ENCODE data around the gene DPYSL5.
A peak's percentile ranks its signal among the peaks of the same experiment; 100 is the strongest.
"Not testable (repeated sequence)": the region's sequence is repeated elsewhere in the genome, so short reads cannot be mapped to it uniquely, and the experiment has no call there.

DPYSL5 gene

GRCh38 chr2:26917135-26917836, 69.4 kb downstream of the DPYSL5 start:
- Mint-ChIP-seq H3K27me3 (ENCODE audit: low read depth, poor library complexity) (peaks cover 8% of the 10 kb centered on the region), H3K9me3 (no peaks in the 10 kb centered on the region), H3K27ac (no peak overlapping the region), H3K4me1 (peaks cover 6% of the 10 kb centered on the region), H3K36me3 (ENCODE audit: low read depth) (no peaks in the 10 kb centered on the region), H3K4me3 (no peak overlapping the region)
- no peak for DNase-seq
- no peak for TF ChIP-seq CTCF (IDR thresholded peaks at IDR 0.05)

DNA sequence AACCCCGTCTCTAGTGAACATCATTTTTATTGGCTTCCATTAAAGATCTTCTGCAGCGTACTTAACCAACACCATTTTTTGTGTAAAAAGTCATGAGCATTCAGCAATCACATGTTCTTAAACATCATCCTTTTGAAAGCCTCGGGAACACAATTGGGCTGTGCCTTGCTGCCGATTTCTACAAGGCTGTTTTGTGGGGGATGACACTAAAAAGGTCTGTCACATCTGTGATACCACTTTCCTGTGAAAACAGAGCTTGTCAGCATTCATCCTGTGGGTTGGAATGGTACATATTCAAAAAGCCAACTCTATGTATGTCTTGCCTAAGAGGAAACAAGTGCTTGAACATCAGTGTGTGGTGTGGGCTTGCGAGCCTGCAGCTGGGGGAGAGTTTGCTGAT, 73.4 kb downstream of the DPYSL5 start:
- H3K4me1 Mint-ChIP-seq, result peaks cover 28% of the 10 kb centered on the region
- H3K4me3 Mint-ChIP-seq, result no peak overlapping the region
- TF ChIP-seq CTCF (IDR thresholded peaks at IDR 0.05), result no peak
- no peaks in the 10 kb centered on the region for H3K9me3 Mint-ChIP-seq
- H3K36me3 Mint-ChIP-seq (ENCODE audit: low read depth), result no peaks in the 10 kb centered on the region
- H3K27me3 Mint-ChIP-seq (ENCODE audit: low read depth, poor library complexity), result peaks cover 8% of the 10 kb centered on the region
- DNase-seq, result no peak
- no peak overlapping the region for H3K27ac Mint-ChIP-seq

DNA sequence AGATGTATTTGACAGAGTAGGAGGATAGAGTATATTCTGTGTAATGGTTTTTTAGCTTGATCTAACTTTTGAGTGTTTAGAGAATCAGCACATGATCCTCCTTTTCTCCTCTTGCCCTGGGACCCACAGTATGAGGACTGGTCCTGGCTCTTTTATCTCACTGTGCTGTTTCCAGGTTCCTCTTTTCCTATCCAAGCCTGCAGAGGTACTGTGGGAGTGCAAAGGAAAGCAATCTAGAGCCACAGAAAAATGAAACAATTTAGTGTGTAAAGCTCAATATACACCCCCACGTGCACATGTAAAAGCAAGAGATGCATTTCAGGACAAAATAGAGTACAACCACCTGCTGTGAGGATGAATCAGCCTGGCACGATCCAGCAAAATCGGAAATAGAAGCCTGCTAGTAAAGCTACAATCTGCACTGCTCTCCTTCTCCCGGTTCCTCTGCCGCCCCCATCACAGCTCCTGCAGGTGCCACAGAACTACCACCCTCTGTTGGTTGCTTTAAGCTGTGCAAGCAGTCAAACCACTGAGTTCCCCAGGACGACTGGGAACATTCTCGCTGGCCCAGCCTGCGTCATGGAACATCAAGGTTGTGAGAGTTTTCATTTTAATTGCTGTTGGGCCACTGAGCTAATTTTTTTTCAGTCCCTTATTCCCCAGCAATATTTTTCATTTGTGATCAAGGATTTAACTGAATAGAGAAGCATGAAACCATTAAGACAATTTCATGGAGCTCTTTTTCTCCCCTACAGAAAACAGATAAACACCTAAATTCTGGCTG, 74.7 kb downstream of the DPYSL5 start:
- H3K9me3 Mint-ChIP-seq, result no peaks in the 10 kb centered on the region
- DNase-seq, result peak; percentile 55
- no peak overlapping the region for H3K27ac Mint-ChIP-seq
- peaks cover 30% of the 10 kb centered on the region for H3K4me1 Mint-ChIP-seq
- TF ChIP-seq CTCF (IDR thresholded peaks at IDR 0.05), result peak; percentile 53
- no peak overlapping the region for H3K4me3 Mint-ChIP-seq
- no peaks in the 10 kb centered on the region for H3K36me3 Mint-ChIP-seq (ENCODE audit: low read depth)
- H3K27me3 Mint-ChIP-seq (ENCODE audit: low read depth, poor library complexity), result peaks cover 8% of the 10 kb centered on the region

- not testable (repeated sequence) for H3K27me3 Mint-ChIP-seq (ENCODE audit: low read depth, poor library complexity); H3K27ac Mint-ChIP-seq; H3K36me3 Mint-ChIP-seq (ENCODE audit: low read depth); H3K9me3 Mint-ChIP-seq; H3K4me3 Mint-ChIP-seq; DNase-seq
- H3K4me1 Mint-ChIP-seq, result peaks cover 30% of the 10 kb centered on the region
Observed at GRCh38 chr2:26923189-26923466, 75.2 kb downstream of the DPYSL5 start.

- no peak for TF ChIP-seq CTCF (IDR thresholded peaks at IDR 0.05)
- Mint-ChIP-seq H3K27me3 (ENCODE audit: low read depth, poor library complexity) (peaks cover 5% of the 10 kb centered on the region), H3K9me3 (no peaks in the 10 kb centered on the region)
Observed at GRCh38 chr2:26924731-26925099, 76.8 kb downstream of the DPYSL5 start.

GRCh38 chr2:26925100-26925791, 77.3 kb downstream of the DPYSL5 start:
- DNase-seq, result no peak
- no peak overlapping the region for H3K4me3 Mint-ChIP-seq
- H3K27me3 Mint-ChIP-seq (ENCODE audit: low read depth, poor library complexity), result peaks cover 5% of the 10 kb centered on the region
- peaks cover 7% of the 10 kb centered on the region for H3K36me3 Mint-ChIP-seq (ENCODE audit: low read depth)
- H3K4me1 Mint-ChIP-seq, result peaks cover 30% of the 10 kb centered on the region
- H3K9me3 Mint-ChIP-seq, result no peaks in the 10 kb centered on the region
- no peak for TF ChIP-seq CTCF (IDR thresholded peaks at IDR 0.05)
- H3K27ac Mint-ChIP-seq, result peak overlapping the region; percentile 20

More at GRCh38 chr2:26924731-26925099, 76.8 kb downstream of the DPYSL5 start:
- Mint-ChIP-seq H3K36me3 (ENCODE audit: low read depth) (peaks cover 3% of the 10 kb centered on the region), H3K27ac (no peak overlapping the region), H3K4me3 (no peak overlapping the region), H3K4me1 (peaks cover 30% of the 10 kb centered on the region)
- no peak for DNase-seq
